T-helper 22 cell (primary cell): ENCODE results near the gene UBE2K.
"Not testable (repeated sequence)": the region's sequence is repeated elsewhere in the genome, so short reads cannot be mapped to it uniquely, and the experiment has no call there.

Experiments
- DNase-seq: peaks from one replicate; pipeline ENCODE4 v3.0.0-alpha.2; 2020; ENCODE audit warnings: low read depth

The UBE2K gene

DNA sequence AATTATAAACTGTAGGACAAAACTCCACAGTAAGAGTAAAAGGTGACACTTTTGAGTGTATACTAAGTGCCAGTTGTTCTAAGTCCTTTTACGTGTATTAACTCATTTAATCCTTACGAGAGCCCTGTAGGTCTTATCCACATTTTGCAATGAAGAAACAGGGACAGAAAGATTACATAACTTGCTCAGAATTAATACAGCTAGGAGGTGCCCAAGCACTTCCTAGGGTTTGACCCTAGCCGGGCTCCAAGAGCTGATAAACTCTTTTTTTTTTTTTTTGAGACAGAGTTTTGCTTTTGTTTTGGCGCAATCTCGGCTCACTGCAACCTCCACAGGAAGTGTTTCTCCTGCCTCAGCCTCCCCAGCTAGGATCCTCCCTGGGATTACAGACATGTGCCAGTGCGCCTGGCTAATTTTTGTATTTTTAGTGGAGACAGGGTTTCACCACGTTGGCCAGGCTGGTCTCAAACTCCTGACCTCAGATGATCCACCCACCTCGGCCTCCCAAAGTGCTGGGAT, 110.4 kb downstream of the UBE2K start:
- no peak for DNase-seq

DNA sequence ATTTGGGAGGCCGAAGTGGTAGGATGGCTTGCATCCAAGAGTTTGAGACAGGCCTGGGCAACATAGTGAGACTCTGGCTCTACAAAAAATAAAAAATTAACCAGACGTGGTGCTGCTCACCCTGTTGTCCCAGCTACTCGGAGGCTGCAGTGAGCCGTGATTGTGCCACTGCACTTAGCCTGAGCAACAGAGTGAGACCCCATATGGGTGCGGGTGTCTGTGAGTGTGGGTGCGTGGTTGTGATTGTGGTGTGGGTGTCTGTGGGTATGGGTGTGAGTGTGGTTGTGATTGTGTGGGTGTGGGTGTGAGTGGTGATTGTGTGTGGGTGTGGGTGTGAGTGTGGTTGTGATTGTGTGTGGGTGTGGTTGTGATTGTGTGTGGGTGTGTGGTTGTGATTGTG, 114.6 kb downstream of the UBE2K start:
- no peak for DNase-seq

DNA sequence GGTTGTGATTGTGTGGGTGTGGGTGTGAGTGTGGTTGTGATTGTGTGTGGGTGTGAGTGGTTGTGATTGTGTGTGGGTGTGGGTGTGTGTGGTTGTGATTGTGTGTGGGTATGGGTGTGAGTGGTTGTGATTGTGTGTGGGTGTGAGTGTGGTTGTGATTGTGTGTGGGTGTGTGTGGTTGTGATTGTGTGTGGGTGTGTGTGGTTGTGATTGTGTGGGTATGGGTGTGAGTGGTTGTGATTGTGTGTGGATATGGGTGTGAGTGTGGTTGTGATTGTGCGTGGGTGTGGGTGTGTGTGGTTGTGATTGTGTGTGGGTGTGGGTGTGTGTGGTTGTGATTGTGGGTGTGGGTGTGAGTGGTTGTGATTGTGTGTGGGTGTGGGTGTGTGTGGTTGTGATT, 115.1 kb downstream of the UBE2K start:
- DNase-seq, result not testable (repeated sequence)

DNA sequence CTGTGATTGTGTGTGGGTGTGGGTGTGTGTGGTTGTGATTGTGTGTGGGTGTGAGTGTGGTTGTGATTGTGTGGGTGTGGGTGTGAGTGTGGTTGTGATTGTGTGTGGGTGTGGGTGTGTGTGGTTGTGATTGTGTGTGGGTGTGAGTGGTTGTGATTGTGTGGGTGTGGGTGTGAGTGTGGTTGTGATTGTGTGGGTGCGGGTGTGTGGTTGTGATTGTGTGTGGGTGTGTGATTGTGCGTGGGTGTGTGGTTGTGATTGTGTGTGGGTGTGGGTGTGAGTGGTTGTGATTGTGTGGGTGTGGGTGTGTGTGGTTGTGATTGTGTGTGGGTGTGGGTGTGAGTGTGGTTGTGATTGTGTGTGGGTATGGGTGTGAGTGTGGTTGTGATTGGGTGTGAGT, 115.8 kb downstream of the UBE2K start:
- DNase-seq, result not testable (repeated sequence)

DNA sequence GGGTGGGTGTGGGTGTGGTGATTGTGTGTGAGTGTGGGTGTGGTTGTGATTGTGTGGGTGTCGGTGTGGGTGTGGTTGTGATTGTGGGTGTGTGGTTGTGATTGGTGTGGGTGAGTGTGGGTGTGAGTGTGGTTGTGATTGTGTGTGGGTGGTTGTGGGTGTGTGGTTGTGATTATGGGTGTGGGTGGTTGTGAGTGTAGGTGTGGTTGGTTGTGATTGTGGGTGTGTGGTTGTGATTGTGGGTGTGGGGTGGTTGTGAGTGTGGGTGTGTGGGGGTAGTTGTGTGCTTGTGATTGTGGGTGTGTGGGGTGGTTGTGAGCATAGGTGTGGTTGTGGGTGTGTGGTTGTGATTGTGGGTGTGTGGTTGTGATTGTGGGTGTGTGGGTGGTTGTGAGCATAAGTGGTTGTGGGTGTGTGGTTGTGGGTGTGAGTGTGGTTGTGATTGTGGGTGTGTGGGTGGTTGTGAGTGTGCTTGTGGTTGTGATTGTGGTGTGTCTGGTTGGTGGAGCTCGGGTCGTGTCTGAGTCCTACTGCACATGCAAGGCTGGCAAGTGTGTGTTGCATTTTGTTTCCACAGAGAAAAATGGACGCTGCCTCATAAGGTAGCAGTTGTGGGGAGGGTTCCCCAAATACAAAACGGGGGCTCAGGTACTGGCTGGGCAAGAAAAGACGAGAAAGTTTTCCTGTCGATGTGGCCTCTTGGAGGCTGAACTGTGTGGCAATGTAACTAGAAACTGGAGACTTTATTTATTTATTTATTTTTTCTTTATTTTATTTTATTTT, 116.7 kb downstream of the UBE2K start:
- DNase-seq, result no peak

DNA sequence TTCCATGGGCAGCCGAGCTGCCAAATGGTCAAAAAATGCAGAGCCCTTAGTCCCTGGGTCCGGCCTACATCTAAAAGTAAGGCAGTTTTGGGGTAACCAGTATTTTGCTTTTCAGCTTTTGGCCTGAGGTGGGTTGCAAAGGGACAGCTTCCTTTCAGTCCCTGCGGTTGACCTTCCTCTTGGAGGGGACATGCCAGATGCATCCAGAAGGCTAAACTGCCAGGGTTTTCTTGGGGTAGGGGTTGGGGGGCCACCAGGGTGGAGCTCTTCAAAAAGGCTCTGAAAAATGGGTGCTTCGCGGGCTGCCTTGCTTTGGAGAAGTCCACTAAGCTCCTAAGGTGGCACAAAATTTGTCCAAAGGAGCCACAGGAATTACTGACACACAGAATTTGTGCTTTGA, 120.7 kb downstream of the UBE2K start:
- no peak for DNase-seq

DNA sequence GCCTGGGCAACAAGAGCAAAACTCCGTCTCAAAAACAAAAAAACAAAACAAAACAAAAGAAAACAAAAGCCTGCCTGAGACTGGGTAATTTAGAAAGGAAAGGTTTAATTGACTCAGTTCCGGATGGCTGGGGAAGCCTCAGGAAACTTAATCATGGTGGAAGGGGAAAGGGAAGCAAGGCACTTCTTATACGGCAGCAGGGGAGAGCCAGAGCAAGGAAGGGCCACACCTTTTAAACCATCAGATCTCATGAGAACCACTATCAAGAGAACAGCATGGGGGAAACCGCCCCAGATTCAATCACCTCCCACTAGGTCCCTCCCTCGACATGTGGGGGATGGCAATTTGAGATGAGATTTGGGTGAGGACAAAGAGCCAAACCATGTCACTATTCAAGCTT, 122.2 kb downstream of the UBE2K start:
- no peak for DNase-seq

DNA sequence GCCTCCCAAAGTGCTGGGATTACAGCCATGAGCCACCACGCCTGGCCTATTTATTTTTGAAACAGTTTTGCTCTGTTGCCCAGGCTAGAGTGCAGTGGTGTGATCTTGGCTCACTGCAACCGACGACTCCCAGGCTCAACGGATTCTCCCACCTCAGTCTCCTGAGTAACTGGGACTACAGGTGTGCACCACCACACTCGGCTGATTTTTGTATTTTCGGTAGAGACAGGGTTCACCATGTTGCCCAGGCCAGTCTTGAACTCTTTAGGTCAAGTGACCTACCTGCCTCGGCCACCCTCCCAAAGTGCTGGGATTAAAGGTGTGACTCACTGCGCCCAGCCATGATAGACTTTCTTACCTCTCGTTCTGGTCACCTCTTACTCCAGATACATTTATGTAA, 124.0 kb downstream of the UBE2K start:
- DNase-seq, result no peak

DNA sequence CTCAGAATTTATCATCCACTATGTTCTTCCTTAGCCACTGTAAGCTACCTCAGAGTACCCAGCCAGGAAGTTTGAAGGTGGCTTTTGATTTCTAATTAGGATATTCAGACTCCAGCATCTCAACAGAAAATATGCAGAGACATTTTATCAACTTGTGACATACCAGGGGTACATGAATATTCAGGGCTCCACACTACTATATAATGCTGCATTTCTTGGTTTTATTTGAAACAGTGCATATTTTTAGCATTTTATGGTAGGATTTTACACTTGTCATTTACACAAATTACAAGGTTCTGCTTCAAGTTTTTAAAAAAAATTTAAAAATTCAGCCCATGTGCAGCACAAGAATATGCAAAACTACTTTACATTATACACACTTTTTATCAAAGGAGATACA, 124.7 kb downstream of the UBE2K start:
- DNase-seq, result no peak

DNA sequence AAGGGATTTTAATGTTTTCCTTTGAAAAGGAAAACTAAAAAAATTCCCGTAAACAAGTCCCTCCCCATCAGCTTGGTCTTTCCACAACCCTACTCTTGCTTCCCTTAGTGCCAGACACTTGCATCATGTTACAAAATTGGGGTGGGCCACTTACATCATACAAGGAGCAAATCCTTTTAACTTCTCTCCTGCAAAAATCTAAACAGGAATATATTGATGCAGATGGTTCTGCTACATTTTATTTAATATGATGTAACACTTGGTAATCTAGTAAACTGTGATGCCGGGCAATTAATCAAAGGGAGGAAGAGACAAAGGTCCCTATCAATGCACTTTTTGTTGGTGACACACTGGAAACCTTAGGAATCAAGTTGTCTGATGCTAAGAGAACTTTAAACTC, 125.3 kb downstream of the UBE2K start:
- no peak for DNase-seq

DNA sequence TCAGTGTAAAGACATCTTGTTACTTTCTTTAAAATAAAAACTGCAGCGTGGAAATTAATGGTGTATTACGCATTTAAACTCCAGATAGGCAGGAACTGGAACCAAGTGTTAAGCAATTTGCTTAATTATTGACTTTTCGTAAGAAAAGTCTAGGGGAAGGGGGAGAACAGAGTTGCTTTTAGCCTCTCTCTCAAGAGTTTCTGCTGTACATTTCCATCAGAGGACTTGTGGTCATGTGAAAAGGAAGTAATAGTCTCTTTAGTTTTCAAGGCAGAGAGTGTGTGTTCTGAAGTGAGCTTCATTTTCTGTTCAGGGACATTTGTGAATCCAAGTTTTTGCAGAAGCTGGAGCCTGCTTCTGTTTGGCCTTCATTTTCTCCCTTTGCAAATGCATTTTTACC, 127.2 kb downstream of the UBE2K start:
- DNase-seq, result no peak

DNA sequence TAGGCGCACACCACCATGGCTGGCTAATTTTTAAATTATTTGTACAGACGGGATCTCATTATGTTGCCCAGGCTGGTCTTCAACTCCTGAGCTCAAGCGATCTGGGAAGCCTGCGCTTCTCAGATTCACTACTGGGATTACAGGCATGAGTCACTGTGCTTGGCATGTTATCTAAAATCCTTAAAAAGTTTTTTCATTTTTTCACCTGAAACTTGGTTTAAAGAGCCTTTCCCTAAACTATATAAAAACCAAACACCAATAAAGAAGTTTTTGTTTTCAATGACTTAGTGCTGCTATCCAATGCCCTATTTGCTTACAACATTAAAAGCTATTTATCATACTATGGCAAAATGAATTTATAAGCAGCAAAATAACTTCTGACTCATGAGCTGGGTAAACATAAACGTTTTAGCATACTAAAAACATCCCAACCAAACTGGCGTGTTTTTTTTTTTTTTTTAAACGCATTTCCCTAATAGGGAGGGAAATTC, 127.8 kb downstream of the UBE2K start:
- DNase-seq, result no peak
